ENCODE measurements around the gene MELTF. TPM values are rescaled to one million over a fixed set of nuclear protein-coding genes. Genes with fewer than 3 reads are reported as not detected.

The MELTF gene
- total RNA-seq, 6 experiments from 2014 or later, result 0.42 to 5.3 (median 2.0) TPM

DNA sequence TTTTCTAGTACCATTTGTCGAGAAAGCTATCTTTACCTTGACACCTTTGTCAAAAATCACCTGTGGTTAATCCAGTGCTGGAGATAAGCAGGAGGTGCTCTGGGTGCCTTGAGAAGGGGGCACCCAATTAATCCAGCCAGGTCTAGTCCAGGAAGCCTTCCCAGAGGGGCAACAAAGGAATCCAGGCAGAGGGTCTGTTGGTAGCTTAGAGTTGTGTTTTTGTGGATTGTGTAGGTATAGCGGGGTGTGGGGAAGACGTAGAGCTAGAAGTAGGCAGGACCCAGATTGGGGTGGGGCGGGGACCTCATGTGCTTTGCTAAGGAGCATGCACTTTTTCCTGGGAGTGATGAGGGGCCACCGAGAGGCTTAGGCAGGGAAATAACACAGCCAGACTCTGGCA lies 55.0 kb downstream of the MELTF start:
- Histone ChIP-seq H3K27me3 (no peaks in the 10 kb centered on the region), H3K9me3 (no peaks in the 10 kb centered on the region), H3K4me1 (no peaks in the 10 kb centered on the region), H3K4me3 (no peak overlapping the region), H3K27ac (no peak overlapping the region), H3K36me3 (no peaks in the 10 kb centered on the region)
- ATAC-seq, result no peak
- intact Hi-C loops (cut with DNase I), result no loop called here
- TF ChIP-seq POLR2A (IDR thresholded peaks at IDR 0.05), result no peak
- TF ChIP-seq, protein P1, sequence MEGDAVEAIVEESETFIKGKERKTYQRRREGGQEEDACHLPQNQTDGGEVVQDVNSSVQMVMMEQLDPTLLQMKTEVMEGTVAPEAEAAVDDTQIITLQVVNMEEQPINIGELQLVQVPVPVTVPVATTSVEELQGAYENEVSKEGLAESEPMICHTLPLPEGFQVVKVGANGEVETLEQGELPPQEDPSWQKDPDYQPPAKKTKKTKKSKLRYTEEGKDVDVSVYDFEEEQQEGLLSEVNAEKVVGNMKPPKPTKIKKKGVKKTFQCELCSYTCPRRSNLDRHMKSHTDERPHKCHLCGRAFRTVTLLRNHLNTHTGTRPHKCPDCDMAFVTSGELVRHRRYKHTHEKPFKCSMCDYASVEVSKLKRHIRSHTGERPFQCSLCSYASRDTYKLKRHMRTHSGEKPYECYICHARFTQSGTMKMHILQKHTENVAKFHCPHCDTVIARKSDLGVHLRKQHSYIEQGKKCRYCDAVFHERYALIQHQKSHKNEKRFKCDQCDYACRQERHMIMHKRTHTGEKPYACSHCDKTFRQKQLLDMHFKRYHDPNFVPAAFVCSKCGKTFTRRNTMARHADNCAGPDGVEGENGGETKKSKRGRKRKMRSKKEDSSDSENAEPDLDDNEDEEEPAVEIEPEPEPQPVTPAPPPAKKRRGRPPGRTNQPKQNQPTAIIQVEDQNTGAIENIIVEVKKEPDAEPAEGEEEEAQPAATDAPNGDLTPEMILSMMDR (IDR thresholded peaks at IDR 0.05), result no peak
- DNase-seq, result no peak
- 74% methylated on average over 4 of the region's 5 CpGs for WGBS (ENCODE audit: insufficient coverage, low coverage, low lambda C conversion rate, missing lambda C conversion rate)

DNA sequence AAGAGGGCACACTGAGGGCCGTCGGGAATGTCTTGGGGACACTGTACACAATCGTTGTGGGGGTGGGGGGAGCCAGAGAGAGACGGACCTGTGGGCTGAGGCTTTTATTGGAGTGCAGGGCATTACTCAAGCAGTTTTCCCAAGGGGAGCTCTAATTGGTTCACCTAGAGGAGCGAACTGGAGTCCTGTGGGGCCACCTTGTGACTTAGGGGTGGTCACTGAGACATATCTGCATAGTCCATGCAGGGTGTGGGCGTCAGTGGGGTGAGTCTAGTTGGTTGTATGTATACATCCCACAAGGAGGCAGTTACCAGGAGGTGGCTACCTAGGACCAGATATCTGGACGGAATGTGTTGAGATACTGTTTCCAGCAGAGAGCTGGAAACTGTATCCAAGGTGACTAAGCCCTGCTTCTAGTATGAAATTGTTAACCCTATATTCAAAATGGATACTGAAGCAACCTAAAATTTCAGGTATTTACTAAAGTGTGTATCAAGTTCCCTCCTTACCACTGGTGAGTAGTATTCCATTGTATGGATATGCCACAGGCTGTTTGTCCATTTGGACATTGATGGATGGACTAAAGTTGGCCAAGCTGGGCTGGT lies 58.4 kb downstream of the MELTF start:
- peaks cover 0 to 6% (median 0%) of the 10 kb centered on the region in 4 donors for H3K4me1 ChIP-seq
- no peak for DNase-seq
- ATAC-seq, result no peak
- TF ChIP-seq POLR2A (IDR thresholded peaks at IDR 0.05), result no peak
- TF ChIP-seq, protein P1 (IDR thresholded peaks at IDR 0.05), result no peak
- intact Hi-C loops (cut with DNase I), result no loop called here
- H3K9me3 ChIP-seq, result no peaks in the 10 kb centered on the region
- no peak overlapping the region for H3K4me3 ChIP-seq
- H3K36me3 ChIP-seq, result no peaks in the 10 kb centered on the region
- H3K27ac ChIP-seq, result no peak overlapping the region
- 80% methylated on average over 5 of the region's 7 CpGs for WGBS (ENCODE audit: insufficient coverage, low coverage, low lambda C conversion rate, missing lambda C conversion rate)
- H3K27me3 ChIP-seq, result no peaks in the 10 kb centered on the region

DNA sequence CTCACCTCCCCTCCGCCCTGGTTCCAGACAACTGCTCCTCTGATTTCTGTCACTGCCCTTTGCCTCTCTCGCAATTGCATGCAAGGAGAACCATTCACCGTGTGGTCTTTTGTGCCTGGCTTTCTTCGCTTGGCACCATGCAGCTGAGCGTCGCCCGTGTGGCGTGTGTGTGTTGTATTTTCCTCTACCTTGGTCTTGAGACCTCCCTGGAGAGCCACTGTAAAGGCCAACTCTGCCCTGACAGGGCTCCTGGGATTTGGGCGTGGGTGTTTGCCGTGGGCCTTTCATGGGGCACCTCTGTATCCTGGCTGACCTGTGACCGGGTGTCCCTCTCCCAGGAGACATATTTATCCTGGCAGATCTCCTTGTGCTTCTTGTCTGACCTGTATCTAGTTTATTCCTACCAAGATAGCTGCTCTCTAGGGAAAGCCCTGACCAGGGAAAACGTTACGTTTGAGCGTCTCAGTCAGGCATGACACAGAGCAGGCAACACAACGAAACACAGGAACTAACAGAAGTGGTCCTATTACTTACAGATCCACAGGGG lies 59.0 kb downstream of the MELTF start:
- Histone ChIP-seq H3K36me3 (no peaks in the 10 kb centered on the region), H3K4me1 (peaks cover 0 to 6% (median 0%) of the 10 kb centered on the region in 4 donors), H3K27ac (no peak overlapping the region), H3K4me3 (no peak overlapping the region), H3K9me3 (no peaks in the 10 kb centered on the region), H3K27me3 (no peaks in the 10 kb centered on the region)
- intact Hi-C loops (cut with DNase I), result no loop called here
- WGBS (ENCODE audit: insufficient coverage, low coverage, low lambda C conversion rate, missing lambda C conversion rate), result 61% methylated on average over 8 of the region's 15 CpGs
- no peak for DNase-seq
- TF ChIP-seq POLR2A (IDR thresholded peaks at IDR 0.05), result no peak
- TF ChIP-seq, protein P1 (IDR thresholded peaks at IDR 0.05), result no peak
- ATAC-seq, result no peak

DNA sequence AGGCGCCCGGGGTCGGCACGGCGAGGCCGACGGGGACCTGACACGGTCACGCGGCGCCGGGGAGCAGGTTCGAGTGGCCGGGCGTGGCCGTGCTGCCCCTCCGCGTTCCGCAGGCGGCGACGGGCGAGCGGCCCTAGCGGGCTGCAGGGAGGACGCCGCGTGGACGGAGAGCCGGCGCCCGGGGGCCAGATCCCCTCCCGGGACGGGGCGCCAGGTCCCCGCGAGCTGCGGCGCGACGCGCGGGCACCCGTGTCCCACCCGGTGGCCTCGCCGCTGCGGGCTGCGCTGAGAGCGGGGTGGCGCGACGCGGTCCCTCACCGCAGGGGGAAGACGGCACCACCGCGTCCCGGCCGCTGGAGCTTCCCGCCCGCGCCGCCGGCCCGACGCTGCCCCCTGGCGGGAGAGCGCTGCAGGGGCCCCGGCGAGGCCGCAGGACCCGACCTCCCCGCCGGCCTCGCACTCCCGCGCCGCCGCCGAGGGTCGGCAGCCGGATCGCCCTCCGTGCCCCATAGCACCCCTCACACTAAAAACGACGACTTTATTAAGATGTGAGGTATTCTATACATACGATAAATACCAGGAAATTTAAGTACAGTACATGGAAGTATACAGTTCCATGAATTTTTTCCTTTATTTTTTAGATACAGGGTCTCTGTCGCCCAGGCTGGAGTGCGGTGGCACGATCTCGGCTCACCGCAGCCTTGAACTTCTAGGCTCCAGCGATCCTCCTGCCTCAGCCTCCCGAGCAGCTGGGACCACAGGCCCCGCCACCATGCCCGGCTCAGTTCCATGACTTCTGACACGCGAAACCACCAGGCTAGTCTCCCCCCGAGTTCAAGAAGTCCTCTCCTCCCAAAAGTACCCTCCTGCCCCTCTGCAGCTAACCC lies 59.7 kb downstream of the MELTF start:
- intact Hi-C loops (cut with DNase I), result loop anchor here in 1 of 2 donors (10.0 kb wide), 1 partner anchor 125 kb away; no protein-coding TSS in a partner anchor
- peak; percentile 15 for TF ChIP-seq POLR2A (IDR thresholded peaks at IDR 0.05)
- TF ChIP-seq, protein P1 (IDR thresholded peaks at IDR 0.05), result peak; percentile 74 to 96 (median 90)
- H3K4me1 ChIP-seq, result peaks cover 0 to 6% (median 0%) of the 10 kb centered on the region in 4 donors
- peak; percentile 71 to 76 (median 71) for DNase-seq
- H3K4me3 ChIP-seq, result peak overlapping the region; percentile 70 to 90 (median 74)
- H3K9me3 ChIP-seq, result no peaks in the 10 kb centered on the region
- no peaks in the 10 kb centered on the region for H3K27me3 ChIP-seq
- H3K27ac ChIP-seq, result peak overlapping the region in 2 of 3 donors; percentile 22 to 67
- WGBS (ENCODE audit: insufficient coverage, low coverage, low lambda C conversion rate, missing lambda C conversion rate), result 28% methylated on average over 11 of the region's 100 CpGs
- peak; percentile 88 to 94 (median 91) for ATAC-seq
- no peaks in the 10 kb centered on the region for H3K36me3 ChIP-seq

Data from right lobe of liver (tissue), 6 donors.